Activated naive CD4-positive, alpha-beta T cell treated with anti-CD3 and anti-CD28 coated beads, Interleukin-2, amount 50 U/mL, for 72 hours (primary cell): ENCODE results near the gene LCORL. TPM values are rescaled to one million over a fixed set of nuclear protein-coding genes. Genes with fewer than 3 reads are reported as not detected.
"Not testable (repeated sequence)": the region's sequence is repeated elsewhere in the genome, so short reads cannot be mapped to it uniquely, and the experiment has no call there.

Experiments used
- ATAC-seq, 2 donors: fragments of 150-1000 bp; cut with Tn5 transposase; 2 replicates each; pipeline ENCODE4 v1.10.0; 2021; ENCODE audit warnings: mild to moderate bottlenecking in 2 of 2, moderate library complexity in 2 of 2
- DNase-seq, 2 donors: peaks; one replicate each; pipeline ENCODE4 v3.0.0; 2021 to 2022; ENCODE audit warnings: low spot score in 2 of 2
- H3K27ac Mint-ChIP-seq, 2 donors: one replicate each; pipeline ENCODE4 v1.8.0; 2022; ENCODE audit warnings: mild to moderate bottlenecking in 2 of 2, mixed read lengths in 2 of 2
- H3K36me3 Mint-ChIP-seq, 2 donors: one replicate each; pipeline ENCODE4 v1.8.0; 2022; ENCODE audit warnings: mixed read lengths in 2 of 2
- H3K9me3 Mint-ChIP-seq, 2 donors: one replicate each; pipeline ENCODE4 v1.8.0; 2022; ENCODE audit warnings: mixed read lengths in 2 of 2
- total RNA-seq, 2 donors: library from RNA; stranded (reverse); gene quantifications; one replicate each; pipeline ENCODE4 v1.2.3, GENCODE V29; 2022

Gene LCORL
- total RNA-seq, 2 donors from 2014 or later = 6.0 to 13.8 TPM

DNA sequence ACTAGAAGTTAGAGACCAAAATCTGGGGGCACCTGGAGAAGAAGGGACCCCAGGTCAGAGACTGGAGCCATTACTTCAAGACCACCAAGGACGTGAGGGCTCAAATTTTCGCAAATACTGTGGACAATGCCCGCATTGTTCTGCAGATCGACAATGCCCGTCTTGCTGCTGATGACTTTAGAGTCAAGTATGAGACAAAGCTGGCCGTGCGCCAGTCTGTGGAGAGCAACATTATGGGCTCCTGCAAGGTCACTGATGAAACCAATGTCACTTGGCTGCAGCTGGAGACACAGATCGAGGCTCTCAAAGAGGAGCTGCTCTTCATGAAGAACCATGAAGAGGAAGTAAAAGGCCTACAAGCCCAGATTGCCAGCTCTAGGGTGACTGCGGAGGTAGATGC is 109.5 kb downstream of the LCORL start:
- peaks cover 0 to 4% of the 10 kb centered on the region in 2 donors for H3K9me3 Mint-ChIP-seq
- H3K27ac Mint-ChIP-seq = no peak overlapping the region
- ATAC-seq (no peak), DNase-seq (no peak)
- H3K36me3 Mint-ChIP-seq = peaks cover 9 to 11% of the 10 kb centered on the region in 2 donors

DNA sequence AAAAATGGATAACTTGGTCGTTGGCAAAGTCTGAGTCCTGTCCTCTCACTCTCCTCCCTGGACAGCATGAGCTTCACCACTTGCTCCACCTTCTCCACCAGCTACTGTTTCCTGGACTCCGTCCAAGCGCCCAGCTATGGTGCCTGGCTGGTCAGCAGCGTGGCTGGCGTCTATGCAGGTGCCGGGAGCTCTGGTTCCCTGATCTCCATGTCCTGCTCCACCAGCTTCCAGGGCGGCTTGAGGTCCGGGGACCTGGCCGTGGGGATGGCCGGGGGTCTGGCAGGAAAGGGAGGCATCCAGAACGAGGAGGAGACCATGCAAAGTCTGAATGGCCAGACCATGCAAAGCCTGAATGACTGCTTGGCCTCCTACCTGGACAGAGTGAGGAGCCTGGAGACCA is 109.9 kb downstream of the LCORL start:
- ATAC-seq (no peak), DNase-seq (no peak)
- Mint-ChIP-seq H3K36me3 (peaks cover 9 to 11% of the 10 kb centered on the region in 2 donors), H3K9me3 (peaks cover 0 to 4% of the 10 kb centered on the region in 2 donors), H3K27ac (no peak overlapping the region)

DNA sequence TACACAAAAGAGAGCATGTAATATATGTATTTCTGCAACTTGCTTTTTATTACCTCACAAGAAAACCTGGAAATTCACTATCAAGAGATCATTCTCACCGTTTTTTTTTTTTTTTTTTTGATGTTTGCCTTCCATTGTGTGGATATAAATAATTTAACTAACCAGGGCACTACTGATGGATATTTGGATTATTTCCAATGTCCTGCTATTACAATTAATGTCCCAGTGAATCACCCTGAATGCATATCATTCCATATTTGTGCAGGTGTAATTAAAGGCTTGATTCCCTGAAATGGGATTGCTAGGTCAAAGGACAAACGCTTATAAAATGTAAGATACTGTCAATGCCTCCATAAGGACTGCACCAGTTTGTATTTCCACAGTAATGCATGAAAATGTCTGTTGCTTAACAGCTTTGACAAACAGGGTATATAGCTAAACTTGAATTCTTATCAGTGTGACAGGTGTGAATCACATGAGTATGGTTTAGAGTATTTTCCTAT is 123.0 kb downstream of the LCORL start:
- no peak for ATAC-seq
- H3K9me3 Mint-ChIP-seq = no peaks in the 10 kb centered on the region

GRCh38 chr4:17895481-17895880 is 126.1 kb downstream of the LCORL start:
- ATAC-seq = no peak
- no peaks in the 10 kb centered on the region for H3K9me3 Mint-ChIP-seq
- no peak for DNase-seq
- H3K36me3 Mint-ChIP-seq = no peaks in the 10 kb centered on the region
- no peak overlapping the region for H3K27ac Mint-ChIP-seq

More for the DNA sequence above, 123.0 kb downstream of the LCORL start:
- Mint-ChIP-seq H3K36me3 (no peaks in the 10 kb centered on the region), H3K27ac (no peak overlapping the region)
- DNase-seq = no peak

DNA sequence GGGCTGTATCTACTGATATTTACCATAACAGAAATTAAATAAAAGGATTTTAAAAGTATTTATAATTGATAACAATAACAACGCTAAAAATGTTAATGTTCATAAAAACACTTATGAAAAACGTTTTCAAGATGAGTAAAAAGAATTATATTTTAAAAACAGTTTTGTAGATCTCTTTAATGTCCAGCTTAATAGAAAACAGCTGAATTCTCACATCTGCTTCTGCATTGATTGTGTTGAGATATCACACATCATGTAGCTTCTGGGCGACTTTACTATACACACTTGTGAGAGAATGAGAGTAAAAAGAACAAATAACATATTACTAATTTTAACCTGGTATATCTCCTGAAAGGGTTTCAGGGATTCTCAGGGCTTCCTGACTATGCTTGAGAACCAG is 127.1 kb downstream of the LCORL start:
- no peaks in the 10 kb centered on the region for H3K36me3 Mint-ChIP-seq
- DNase-seq (no peak), ATAC-seq (no peak)
- no peak overlapping the region for H3K27ac Mint-ChIP-seq
- H3K9me3 Mint-ChIP-seq = no peaks in the 10 kb centered on the region

DNA sequence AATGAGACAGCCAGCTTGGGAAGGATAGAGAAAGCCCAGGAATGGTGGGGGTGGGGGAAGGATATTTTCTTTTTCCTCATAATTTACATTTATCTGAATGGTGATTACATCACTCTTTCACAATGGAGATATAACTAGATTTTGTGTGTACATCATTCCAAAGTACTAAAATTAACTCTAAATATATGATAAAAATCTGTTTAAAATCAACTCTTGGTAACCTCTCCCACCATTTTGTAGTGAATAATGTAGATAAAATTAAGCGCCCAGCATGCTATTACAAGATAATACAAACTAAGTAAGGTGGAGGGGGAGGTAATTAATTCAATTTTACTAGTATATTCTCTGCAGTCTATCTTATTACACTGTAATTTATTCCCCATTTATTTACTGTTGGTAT is 131.9 kb downstream of the LCORL start:
- Mint-ChIP-seq H3K9me3 (no peaks in the 10 kb centered on the region), H3K27ac (no peak overlapping the region), H3K36me3 (no peaks in the 10 kb centered on the region)
- ATAC-seq = no peak
- no peak for DNase-seq

GRCh38 chr4:17884511-17884910 is 137.0 kb downstream of the LCORL start:
- ATAC-seq (no peak), DNase-seq (no peak)
- no peaks in the 10 kb centered on the region for H3K9me3 Mint-ChIP-seq
- H3K36me3 Mint-ChIP-seq = no peaks in the 10 kb centered on the region
- H3K27ac Mint-ChIP-seq = no peak overlapping the region

DNA sequence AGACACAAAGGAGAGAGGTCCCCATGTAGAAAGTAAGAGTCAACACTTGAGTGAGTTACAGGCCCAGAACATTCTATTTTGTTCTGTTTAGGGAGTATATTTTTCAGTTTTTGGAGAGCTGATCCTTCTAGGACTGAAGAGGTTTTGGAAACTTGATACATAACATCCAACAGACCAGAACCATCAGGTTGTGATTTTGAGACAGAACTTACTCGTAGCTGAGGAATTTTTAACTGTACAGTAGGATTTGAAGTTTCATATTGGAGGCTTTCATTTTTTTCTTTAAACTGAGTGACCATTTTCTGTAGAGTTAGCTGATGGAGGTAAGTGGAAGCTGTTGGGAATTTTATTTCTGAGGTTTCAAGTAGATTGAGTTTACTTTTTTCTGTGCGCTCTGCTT is 137.5 kb downstream of the LCORL start:
- DNase-seq = no peak
- Mint-ChIP-seq H3K27ac (no peak overlapping the region), H3K9me3 (no peaks in the 10 kb centered on the region), H3K36me3 (no peaks in the 10 kb centered on the region)
- ATAC-seq = no peak

GRCh38 chr4:17877661-17878060 is 143.9 kb downstream of the LCORL start:
- DNase-seq = no peak

DNA sequence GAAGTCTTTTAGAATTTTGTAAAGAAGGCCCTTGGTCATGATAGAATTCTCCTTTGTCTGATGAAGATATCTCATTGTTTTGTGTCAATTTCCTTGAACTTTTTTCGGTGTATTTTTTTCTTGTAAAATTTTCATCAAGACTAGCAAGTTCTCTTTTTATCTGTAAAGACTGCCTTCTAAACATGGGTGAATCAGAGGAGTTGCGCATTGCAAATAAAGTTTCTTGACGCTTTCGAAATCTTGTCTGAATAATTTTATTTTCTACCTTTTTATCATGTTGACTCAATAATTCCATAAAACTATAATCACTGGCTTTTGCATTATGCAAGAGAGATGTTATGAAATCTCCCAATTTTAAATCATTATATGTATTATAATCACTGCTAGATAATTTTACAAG is 144.6 kb downstream of the LCORL start:
- DNase-seq (no peak), ATAC-seq (no peak)
- H3K36me3 Mint-ChIP-seq = peaks cover 0 to 7% of the 10 kb centered on the region in 2 donors
- H3K27ac Mint-ChIP-seq = no peak overlapping the region
- peaks cover 0 to 4% of the 10 kb centered on the region in 2 donors for H3K9me3 Mint-ChIP-seq

More at GRCh38 chr4:17877661-17878060, 143.9 kb downstream of the LCORL start:
- no peak for ATAC-seq
- Mint-ChIP-seq H3K36me3 (peaks cover 0 to 7% of the 10 kb centered on the region in 2 donors), H3K27ac (no peak overlapping the region), H3K9me3 (peaks cover 0 to 4% of the 10 kb centered on the region in 2 donors)

GRCh38 chr4:17875402-17876070 is 146.0 kb downstream of the LCORL start:
- Mint-ChIP-seq H3K27ac (no peak overlapping the region), H3K9me3 (peaks cover 0 to 4% of the 10 kb centered on the region in 2 donors), H3K36me3 (peaks cover 0 to 7% of the 10 kb centered on the region in 2 donors)
- peak in 1 of 2 donors; percentile 43 for ATAC-seq
- DNase-seq = no peak

DNA sequence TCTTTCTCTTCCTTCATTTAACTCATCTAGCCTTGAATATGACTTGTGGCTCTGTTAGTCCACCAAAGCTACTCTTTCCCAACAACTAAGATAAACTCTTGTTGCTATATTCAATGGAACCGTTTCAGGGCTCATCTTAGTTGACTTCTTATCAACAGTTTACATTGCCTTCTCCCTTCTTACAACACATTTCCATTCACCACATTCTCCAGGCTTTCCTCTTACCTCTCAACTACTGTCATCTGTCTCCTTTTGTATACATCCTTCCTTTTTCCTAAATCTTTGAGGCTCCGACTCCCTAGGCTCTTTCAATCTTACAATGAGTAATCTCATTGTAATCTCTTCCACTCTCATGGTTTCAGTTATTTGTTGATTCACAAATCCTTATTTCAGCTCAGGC is 152.2 kb downstream of the LCORL start:
- no peaks in the 10 kb centered on the region for H3K36me3 Mint-ChIP-seq

DNA sequence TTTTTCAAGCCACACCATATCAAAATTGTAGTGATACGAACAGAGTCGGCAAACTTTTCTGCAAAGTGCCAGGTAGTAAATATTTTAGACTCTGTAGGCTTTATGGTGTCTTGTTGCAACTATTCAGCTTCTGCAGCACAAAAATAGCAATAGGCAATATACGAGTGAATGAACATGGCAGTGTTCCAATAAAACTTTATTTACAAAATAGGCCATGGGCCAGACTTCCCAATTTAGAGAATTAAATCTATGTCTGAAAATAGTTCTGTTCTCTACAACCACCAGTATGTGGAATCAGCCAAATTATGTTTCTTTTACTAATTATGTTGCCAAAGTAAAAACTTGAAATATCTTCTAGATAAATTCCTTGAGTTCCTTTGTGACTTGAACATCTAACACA is 154.3 kb downstream of the LCORL start:
- no peak for ATAC-seq
- Mint-ChIP-seq H3K27ac (no peak overlapping the region), H3K9me3 (peaks cover 1 to 7% of the 10 kb centered on the region in 2 donors)

More for the DNA sequence above, 152.2 kb downstream of the LCORL start:
- no peaks in the 10 kb centered on the region for H3K9me3 Mint-ChIP-seq
- no peak for ATAC-seq
- no peak overlapping the region for H3K27ac Mint-ChIP-seq
- DNase-seq = no peak

GRCh38 chr4:17866810-17867209 is 154.7 kb downstream of the LCORL start:
- no peak overlapping the region for H3K27ac Mint-ChIP-seq
- no peak for ATAC-seq
- no peak for DNase-seq
- H3K36me3 Mint-ChIP-seq = peaks cover 14% of the 10 kb centered on the region in 2 donors
- peaks cover 6 to 11% of the 10 kb centered on the region in 2 donors for H3K9me3 Mint-ChIP-seq

More for the DNA sequence above, 154.3 kb downstream of the LCORL start:
- H3K36me3 Mint-ChIP-seq = peaks cover 9% of the 10 kb centered on the region in 2 donors
- no peak for DNase-seq

DNA sequence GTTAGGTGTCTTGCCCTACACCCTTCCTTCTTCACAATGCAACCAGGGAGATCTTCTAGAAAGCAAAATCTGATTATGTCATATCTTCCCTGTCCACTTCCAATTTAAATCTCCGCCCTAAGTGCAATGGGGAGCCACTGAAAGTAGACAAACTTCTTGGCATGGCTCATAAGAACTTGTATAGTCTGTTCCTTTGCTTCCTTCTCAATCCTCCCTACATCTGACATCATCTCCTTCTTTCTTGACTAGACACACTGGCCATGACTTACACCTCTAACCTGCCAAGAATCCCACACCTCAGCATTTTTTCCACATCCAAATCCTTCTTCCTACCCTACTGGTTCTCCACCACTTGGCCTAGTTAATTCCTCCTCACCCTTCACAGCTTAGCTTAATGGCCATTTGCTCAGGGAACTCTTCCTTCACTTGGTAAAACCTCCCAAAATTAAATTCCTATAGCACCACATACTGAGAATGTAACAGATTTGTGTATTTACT is 155.6 kb downstream of the LCORL start:
- DNase-seq (no peak), ATAC-seq (no peak)
- Mint-ChIP-seq H3K27ac (no peak overlapping the region), H3K36me3 (peaks cover 21 to 23% of the 10 kb centered on the region in 2 donors), H3K9me3 (peaks cover 9 to 16% of the 10 kb centered on the region in 2 donors)

DNA sequence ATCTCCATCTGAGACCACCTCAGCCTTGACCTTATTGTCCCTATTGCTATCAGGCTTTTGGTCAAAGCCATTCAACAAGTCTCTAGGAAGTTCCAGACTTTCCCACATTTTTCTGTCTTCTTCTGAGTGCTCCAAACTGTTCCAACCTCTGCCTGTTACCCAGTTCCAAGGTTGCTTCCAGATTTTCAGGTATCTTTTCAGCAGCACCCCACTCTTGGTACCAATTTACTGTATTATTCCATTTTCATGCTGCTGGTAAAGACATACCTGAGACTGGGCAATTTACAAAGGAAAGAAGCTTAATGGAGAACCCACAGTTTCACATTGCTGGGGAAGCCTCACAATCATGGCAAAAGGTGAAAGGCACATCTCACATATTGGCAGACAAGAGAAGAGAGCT is 159.6 kb downstream of the LCORL start:
- Mint-ChIP-seq H3K9me3 (peaks cover 23 to 26% of the 10 kb centered on the region in 2 donors), H3K36me3 (peaks cover 27 to 29% of the 10 kb centered on the region in 2 donors)
- H3K27ac Mint-ChIP-seq, ATAC-seq, DNase-seq: not testable (repeated sequence)

DNA sequence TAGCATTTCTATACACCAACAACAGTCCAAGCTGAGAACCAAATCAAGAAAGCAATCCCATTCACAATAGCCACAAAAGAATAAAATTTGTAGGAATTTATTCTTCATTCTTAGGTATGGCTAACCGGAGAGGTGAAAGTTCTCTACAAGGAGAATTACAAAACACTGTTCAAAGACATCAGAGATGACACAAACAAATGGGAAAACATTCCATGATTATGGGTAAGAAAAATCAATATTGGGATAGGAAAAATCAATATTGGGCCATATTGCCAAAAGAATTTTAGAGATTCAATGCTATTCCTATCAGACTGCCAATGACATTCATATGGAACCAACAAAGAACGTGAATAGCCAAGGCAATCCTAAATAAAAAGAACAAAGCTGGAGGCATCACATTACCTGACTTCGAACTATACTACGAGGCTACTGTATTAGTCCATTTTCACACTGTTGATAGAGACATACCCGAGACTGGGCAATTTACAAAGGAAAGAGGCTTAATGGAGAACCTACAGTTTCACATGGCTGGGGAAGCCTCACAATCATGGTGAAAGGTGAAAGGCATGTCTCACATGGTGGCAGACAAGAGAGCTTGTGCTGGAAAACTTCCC is 161.7 kb downstream of the LCORL start:
- peaks cover 23 to 26% of the 10 kb centered on the region in 2 donors for H3K9me3 Mint-ChIP-seq
- no peak overlapping the region for H3K27ac Mint-ChIP-seq
- peaks cover 27 to 29% of the 10 kb centered on the region in 2 donors for H3K36me3 Mint-ChIP-seq
- ATAC-seq (no peak), DNase-seq (no peak)
